Measurements from ENCODE around the gene TMEM117. TPM values are rescaled to one million over a fixed set of nuclear protein-coding genes. Genes with fewer than 3 reads are reported as not detected.

Gene TMEM117
- total and polyA plus RNA-seq, 8 donors, result 1.9 to 52.5 (median 8.0) TPM

DNA sequence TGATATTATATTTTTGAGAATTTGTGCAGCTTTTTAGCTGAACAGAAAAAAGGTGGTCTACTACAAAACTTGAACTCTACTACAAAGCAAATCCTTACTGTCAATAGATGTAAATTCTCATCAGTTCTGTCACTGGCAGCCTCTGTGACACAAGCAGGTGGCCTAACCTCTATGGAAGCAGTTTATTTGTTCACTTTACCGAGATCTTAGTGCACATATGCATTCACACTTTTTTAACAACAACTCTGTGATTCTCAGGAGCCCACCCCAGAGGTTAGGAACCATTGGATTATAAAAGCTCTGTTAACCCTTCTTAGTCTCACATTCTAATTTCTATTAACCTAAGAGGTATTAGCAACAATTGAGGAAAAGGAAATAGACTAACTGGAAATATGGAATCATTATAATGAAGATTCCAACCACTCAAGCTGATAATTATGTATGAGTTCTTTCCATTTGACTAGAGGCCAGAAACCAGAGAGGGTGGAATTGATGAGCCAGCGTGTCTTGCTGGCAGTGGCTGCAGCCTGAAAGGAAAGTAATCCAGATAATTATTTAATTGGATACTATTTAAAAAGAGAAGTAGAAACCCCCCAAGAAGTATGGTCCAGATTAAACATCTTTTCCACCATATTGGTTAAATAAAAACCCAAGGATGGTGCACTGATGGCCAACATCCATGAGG is 451.1 kb downstream of the TMEM117 start:
- intact Hi-C loops (cut with DNase I; ENCODE audit: low total_unique reads), result no loop called here
- H3K9me3 ChIP-seq, result peaks cover 0 to 8% (median 2%) of the 10 kb centered on the region in 4 donors
- no peaks in the 10 kb centered on the region for H3K36me3 ChIP-seq
- TF ChIP-seq, protein P1, sequence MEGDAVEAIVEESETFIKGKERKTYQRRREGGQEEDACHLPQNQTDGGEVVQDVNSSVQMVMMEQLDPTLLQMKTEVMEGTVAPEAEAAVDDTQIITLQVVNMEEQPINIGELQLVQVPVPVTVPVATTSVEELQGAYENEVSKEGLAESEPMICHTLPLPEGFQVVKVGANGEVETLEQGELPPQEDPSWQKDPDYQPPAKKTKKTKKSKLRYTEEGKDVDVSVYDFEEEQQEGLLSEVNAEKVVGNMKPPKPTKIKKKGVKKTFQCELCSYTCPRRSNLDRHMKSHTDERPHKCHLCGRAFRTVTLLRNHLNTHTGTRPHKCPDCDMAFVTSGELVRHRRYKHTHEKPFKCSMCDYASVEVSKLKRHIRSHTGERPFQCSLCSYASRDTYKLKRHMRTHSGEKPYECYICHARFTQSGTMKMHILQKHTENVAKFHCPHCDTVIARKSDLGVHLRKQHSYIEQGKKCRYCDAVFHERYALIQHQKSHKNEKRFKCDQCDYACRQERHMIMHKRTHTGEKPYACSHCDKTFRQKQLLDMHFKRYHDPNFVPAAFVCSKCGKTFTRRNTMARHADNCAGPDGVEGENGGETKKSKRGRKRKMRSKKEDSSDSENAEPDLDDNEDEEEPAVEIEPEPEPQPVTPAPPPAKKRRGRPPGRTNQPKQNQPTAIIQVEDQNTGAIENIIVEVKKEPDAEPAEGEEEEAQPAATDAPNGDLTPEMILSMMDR (IDR thresholded peaks at IDR 0.05), result no peak
- TF ChIP-seq POLR2A (IDR thresholded peaks at IDR 0.05) (no peak), POLR2AphosphoS5 (IDR thresholded peaks at IDR 0.05) (no peak), EP300 (IDR thresholded peaks at IDR 0.05) (no peak)
- WGBS, 5 donors, result 66 to 87% (median 82%) methylated on average over 2 of the region's 2 CpGs
- no peak overlapping the region for H3K27ac ChIP-seq
- no peak overlapping the region for H3K4me3 ChIP-seq
- DNase-seq, result no peak
- no peaks in the 10 kb centered on the region for H3K27me3 ChIP-seq
- peaks cover 0 to 10% (median 0%) of the 10 kb centered on the region in 4 donors for H3K4me1 ChIP-seq

GRCh38 chr12:44287545-44287944 is 451.7 kb downstream of the TMEM117 start:
- Histone ChIP-seq H3K4me3 (no peak overlapping the region), H3K36me3 (no peaks in the 10 kb centered on the region), H3K27ac (no peak overlapping the region), H3K4me1 (peaks cover 0 to 10% (median 0%) of the 10 kb centered on the region in 4 donors), H3K9me3 (peaks cover 0 to 8% (median 2%) of the 10 kb centered on the region in 4 donors), H3K27me3 (no peaks in the 10 kb centered on the region)
- no peak for DNase-seq
- intact Hi-C loops (cut with DNase I; ENCODE audit: low total_unique reads), result no loop called here
- no peak for TF ChIP-seq POLR2A (IDR thresholded peaks at IDR 0.05)
- TF ChIP-seq, protein P1 (IDR thresholded peaks at IDR 0.05), result no peak
- no peak for TF ChIP-seq POLR2AphosphoS5 (IDR thresholded peaks at IDR 0.05)
- no peak for TF ChIP-seq EP300 (IDR thresholded peaks at IDR 0.05)

- H3K27me3 ChIP-seq, result no peaks in the 10 kb centered on the region
- TF ChIP-seq EP300 (IDR thresholded peaks at IDR 0.05) (no peak), POLR2A (IDR thresholded peaks at IDR 0.05) (no peak), POLR2AphosphoS5 (IDR thresholded peaks at IDR 0.05) (no peak)
- TF ChIP-seq, protein P1 (IDR thresholded peaks at IDR 0.05), result no peak
- H3K36me3 ChIP-seq, result no peaks in the 10 kb centered on the region
- WGBS, 5 donors, result 79 to 90% (median 83%) methylated on average over 1 of the region's 1 CpG
- H3K4me3 ChIP-seq, result no peak overlapping the region
- no peaks in the 10 kb centered on the region for H3K4me1 ChIP-seq
- no peak for DNase-seq
- intact Hi-C loops (cut with DNase I; ENCODE audit: low total_unique reads), result no loop called here
- no peak overlapping the region for H3K27ac ChIP-seq
- peaks cover 0 to 27% (median 13%) of the 10 kb centered on the region in 4 donors for H3K9me3 ChIP-seq
Measured at GRCh38 chr12:44294649-44295048, 458.8 kb downstream of the TMEM117 start.

GRCh38 chr12:44295958-44296623 is 460.2 kb downstream of the TMEM117 start:
- no peak for TF ChIP-seq POLR2A (IDR thresholded peaks at IDR 0.05)
- TF ChIP-seq, protein P1 (IDR thresholded peaks at IDR 0.05), result no peak
- TF ChIP-seq POLR2AphosphoS5 (IDR thresholded peaks at IDR 0.05), result no peak
- no peak for TF ChIP-seq EP300 (IDR thresholded peaks at IDR 0.05)
- H3K4me1 ChIP-seq, result no peaks in the 10 kb centered on the region
- no peaks in the 10 kb centered on the region for H3K36me3 ChIP-seq
- no peak for DNase-seq
- no peak overlapping the region for H3K4me3 ChIP-seq
- H3K27ac ChIP-seq, result no peak overlapping the region
- no peaks in the 10 kb centered on the region for H3K27me3 ChIP-seq
- H3K9me3 ChIP-seq, result peaks cover 0 to 19% (median 10%) of the 10 kb centered on the region in 4 donors
- 93 to 100% (median 96%) methylated on average over 4 of the region's 4 CpGs for WGBS, 5 donors
- intact Hi-C loops (cut with DNase I; ENCODE audit: low total_unique reads), result no loop called here

All from stomach (tissue), 9 donors.